Erythroblast (primary cell): Measurements from ENCODE around the gene LRRC3.
A peak's percentile ranks its signal among the peaks of the same experiment; 100 is the strongest.

Experiments used
- DNase-seq, 2 experiments: peaks; one replicate each; lab custom pipeline; 2025; lab: John Stamatoyannopoulos, UW
- GATA1 ChIP-seq: IDR thresholded peaks from 2 replicates; pipeline ENCODE4 v1.6.1; 2011; ENCODE audit warnings: low read depth, mild to moderate bottlenecking, control low read depth, low read length, moderate library complexity
- POLR2A ChIP-seq: IDR thresholded peaks from 2 replicates; pipeline ENCODE4 v1.6.1; 2011; ENCODE audit warnings: mild to moderate bottlenecking, low read length

Gene LRRC3

GRCh38 chr21:44462834-44463200 is 7.5 kb downstream of the LRRC3 start:
- DNase-seq: no peak
- TF ChIP-seq POLR2A (no peak), GATA1 (no peak)

GRCh38 chr21:44463724-44464123 is 8.4 kb downstream of the LRRC3 start:
- no peak for DNase-seq
- TF ChIP-seq POLR2A (no peak), GATA1 (no peak)

GRCh38 chr21:44464351-44464750 is 9.0 kb downstream of the LRRC3 start:
- TF ChIP-seq POLR2A: no peak
- no peak for TF ChIP-seq GATA1
- DNase-seq: no peak

GRCh38 chr21:44466351-44466954 is 11.1 kb downstream of the LRRC3 start:
- DNase-seq: no peak

GRCh38 chr21:44466996-44467858 is 11.9 kb downstream of the LRRC3 start:
- TF ChIP-seq GATA1 (no peak), POLR2A (no peak)
- DNase-seq: no peak

More at GRCh38 chr21:44466351-44466954, 11.1 kb downstream of the LRRC3 start:
- TF ChIP-seq GATA1 (no peak), POLR2A (no peak)

- no peak for TF ChIP-seq GATA1
- no peak for TF ChIP-seq POLR2A
Measured at GRCh38 chr21:44467859-44468195, 12.5 kb downstream of the LRRC3 start.

GRCh38 chr21:44471341-44471740 is 16.0 kb downstream of the LRRC3 start:
- DNase-seq: no peak
- no peak for TF ChIP-seq GATA1
- no peak for TF ChIP-seq POLR2A

More at GRCh38 chr21:44467859-44468195, 12.5 kb downstream of the LRRC3 start:
- DNase-seq: no peak

- no peak for TF ChIP-seq GATA1
- no peak for TF ChIP-seq POLR2A
- DNase-seq: no peak
Measured at GRCh38 chr21:44471996-44472395, 16.7 kb downstream of the LRRC3 start.

- no peak for TF ChIP-seq POLR2A
- TF ChIP-seq GATA1: no peak
- DNase-seq: no peak
Measured at GRCh38 chr21:44473915-44474555, 18.7 kb downstream of the LRRC3 start.

- DNase-seq: no peak
- TF ChIP-seq POLR2A (no peak), GATA1 (no peak)
Measured at GRCh38 chr21:44475266-44475845, 20.0 kb downstream of the LRRC3 start.

GRCh38 chr21:44477131-44477530 is 21.8 kb downstream of the LRRC3 start:
- TF ChIP-seq GATA1 (no peak), POLR2A (no peak)
- no peak for DNase-seq

- no peak for DNase-seq
- no peak for TF ChIP-seq POLR2A
- TF ChIP-seq GATA1: no peak
Measured at GRCh38 chr21:44477712-44478111, 22.4 kb downstream of the LRRC3 start.

- TF ChIP-seq GATA1: no peak
- no peak for TF ChIP-seq POLR2A
- DNase-seq: no peak
Measured at GRCh38 chr21:44478124-44478800, 23.0 kb downstream of the LRRC3 start.

- no peak for TF ChIP-seq GATA1
- TF ChIP-seq POLR2A: no peak
- DNase-seq: no peak
Measured at GRCh38 chr21:44478801-44479167, 23.5 kb downstream of the LRRC3 start.

GRCh38 chr21:44479556-44480199 is 24.4 kb downstream of the LRRC3 start:
- peak; percentile 10 to 44 for DNase-seq
